Naive B cell (primary cell): Measurements from ENCODE around the gene DBN1. TPM values are rescaled to one million over a fixed set of nuclear protein-coding genes. Genes with fewer than 3 reads are reported as not detected.

Experiments
- ATAC-seq, 2 donors: fragments of 150-1000 bp; cut with Tn5 transposase; 2 replicates each; pipeline ENCODE4 v1.10.0; 2021; ENCODE audit warnings: low read depth in 2 of 2, mild to moderate bottlenecking in 2 of 2, moderate library complexity in 2 of 2
- DNase-seq: peaks from one replicate; pipeline ENCODE4 v3.0.0; 2022
- H3K27ac Mint-ChIP-seq, 6 donors: one replicate each; pipeline ENCODE4 v1.8.0; 2020 to 2022; ENCODE audit warnings: mild to moderate bottlenecking in 6 of 6, mixed read lengths in 6 of 6, moderate library complexity in 5 of 6, inconsistent platforms in 2 of 6
- H3K27me3 Mint-ChIP-seq, 3 donors: one replicate each; pipeline ENCODE4 v1.8.0; 2021 to 2022; ENCODE audit warnings: mixed read lengths in 3 of 3, mild to moderate bottlenecking in 1 of 3
- H3K36me3 Mint-ChIP-seq, 2 donors: one replicate each; pipeline ENCODE4 v1.8.0; 2020 to 2022; ENCODE audit warnings: mixed read lengths in 2 of 2, inconsistent platforms in 1 of 2, mild to moderate bottlenecking in 1 of 2
- H3K4me1 Mint-ChIP-seq, 3 donors: one replicate each; pipeline ENCODE4 v1.8.0; 2020 to 2022; ENCODE audit warnings: mixed read lengths in 3 of 3, inconsistent platforms in 1 of 3, mild to moderate bottlenecking in 1 of 3, moderate library complexity in 1 of 3
- H3K4me3 Mint-ChIP-seq, 8 donors: one replicate each; pipeline ENCODE4 v1.8.0; 2020 to 2022; ENCODE audit warnings: mild to moderate bottlenecking in 8 of 8, mixed read lengths in 8 of 8, moderate library complexity in 8 of 8, inconsistent platforms in 2 of 8
- H3K9me3 Mint-ChIP-seq, 7 donors: one replicate each; pipeline ENCODE4 v1.8.0; 2020 to 2022; ENCODE audit warnings: mixed read lengths in 7 of 7, mild to moderate bottlenecking in 5 of 7, inconsistent platforms in 2 of 7, moderate library complexity in 1 of 7
- polyA plus RNA-seq, 6 donors: library from polyadenylated mRNA; unstranded; fragments of 300-500 nt; fragmentation: Illumina TruSeq; gene quantifications; one replicate each; pipeline ENCODE4 v1.2.3, GENCODE V29; 2021; ENCODE audit warnings: low read depth in 6 of 6

The DBN1 gene
- polyA plus RNA-seq, 6 donors from 2014 or later: 0.31 to 1.9 (median 0.65) TPM; not detected in 2

DNA sequence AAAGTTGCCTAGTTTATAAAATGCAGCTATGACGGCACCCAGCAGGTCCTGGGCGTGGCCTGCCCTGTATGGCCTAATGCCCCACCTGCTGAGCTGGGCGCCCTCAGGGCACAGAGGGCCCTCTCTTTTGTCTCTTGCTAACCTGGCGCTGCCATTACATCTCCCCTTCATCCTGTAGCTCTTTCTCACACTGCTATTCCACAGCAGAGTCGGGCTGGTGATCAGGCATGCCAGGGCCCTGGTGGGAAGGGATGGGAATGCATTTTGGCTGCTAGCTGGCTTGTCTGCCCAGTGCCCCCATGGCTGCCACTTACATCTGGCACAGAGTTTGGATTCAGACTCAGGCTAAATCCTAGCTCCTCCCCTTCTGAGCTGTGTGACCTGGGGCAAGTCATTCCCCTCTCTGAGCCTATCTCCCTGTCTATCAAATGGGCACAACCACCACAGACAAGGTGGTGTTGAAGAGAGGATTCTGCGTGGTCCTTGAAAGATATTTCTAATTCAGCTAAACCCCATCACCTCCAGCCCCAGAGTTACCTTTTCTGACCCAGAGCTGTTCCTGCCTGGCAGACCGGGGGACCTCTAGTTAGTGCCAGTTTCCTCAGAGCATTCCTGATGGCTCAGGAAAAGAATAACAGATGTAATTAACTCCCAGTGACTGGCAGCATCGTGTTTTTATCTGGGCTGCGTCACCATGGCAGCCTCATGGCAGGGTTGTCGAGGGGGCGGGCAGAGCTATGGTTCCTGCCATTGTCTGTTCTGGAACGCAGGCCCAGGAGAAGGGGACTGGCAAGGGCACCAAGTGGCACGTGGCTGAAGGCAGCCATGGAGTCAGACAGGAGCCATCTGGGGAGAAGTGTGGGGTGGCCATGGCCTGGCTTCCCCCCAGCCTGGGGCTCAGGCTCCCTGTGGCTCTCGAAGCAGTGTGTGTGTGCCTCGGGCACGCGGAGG is 20.5 kb downstream of the DBN1 start:
- peak overlapping the region in 7 of 8 donors; percentile 7 to 96 (median 84) for H3K4me3 Mint-ChIP-seq
- H3K27me3 Mint-ChIP-seq: peaks cover 0 to 4% (median 0%) of the 10 kb centered on the region in 3 donors
- ATAC-seq: no peak
- peak overlapping the region; percentile 61 to 100 (median 99) for H3K27ac Mint-ChIP-seq
- peaks cover 0 to 1% (median 0%) of the 10 kb centered on the region in 7 donors for H3K9me3 Mint-ChIP-seq
- no peaks in the 10 kb centered on the region for H3K36me3 Mint-ChIP-seq
- peaks cover 30 to 38% (median 33%) of the 10 kb centered on the region in 3 donors for H3K4me1 Mint-ChIP-seq
- DNase-seq: no peak

DNA sequence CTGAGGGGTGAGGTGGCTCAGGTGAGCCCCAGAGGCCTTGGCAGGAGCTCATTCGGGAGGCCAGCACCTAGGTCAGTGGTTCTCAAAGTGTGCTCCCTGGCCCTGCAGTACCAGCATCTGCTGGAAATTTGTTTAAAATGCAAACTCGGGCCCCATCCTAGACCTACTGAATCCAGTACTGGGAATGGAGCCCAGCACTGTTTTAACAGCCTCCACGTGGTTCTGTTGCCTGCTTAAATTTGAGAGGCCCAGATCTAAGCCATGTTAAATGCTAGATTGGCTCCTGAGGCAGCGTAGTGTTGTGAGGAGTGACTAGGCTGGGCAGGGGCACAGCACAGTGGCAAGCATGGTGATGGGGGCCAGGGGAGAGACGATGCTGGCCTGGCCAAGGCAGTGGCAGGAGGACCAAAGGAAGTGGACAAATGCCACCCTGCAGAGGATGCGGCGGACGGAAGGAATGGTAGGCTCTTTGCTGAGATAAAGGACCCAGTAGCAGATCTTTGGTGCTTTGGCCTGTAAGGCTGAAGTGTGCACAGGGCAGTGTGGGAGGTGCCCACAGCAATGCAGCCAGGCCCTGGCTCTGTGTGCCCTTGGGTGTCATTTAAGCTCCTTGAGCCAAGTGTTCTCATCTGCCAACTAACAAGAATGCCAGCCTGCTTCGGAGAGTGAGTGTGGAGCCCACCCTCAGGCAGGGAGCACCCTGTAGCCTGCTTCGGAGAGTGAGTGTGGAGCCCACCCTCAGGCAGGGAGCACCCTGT is 22.6 kb downstream of the DBN1 start:
- Mint-ChIP-seq H3K4me3 (peak overlapping the region in 2 of 8 donors; percentile 29 to 68), H3K4me1 (peaks cover 36 to 44% (median 39%) of the 10 kb centered on the region in 3 donors), H3K36me3 (no peaks in the 10 kb centered on the region), H3K9me3 (no peaks in the 10 kb centered on the region), H3K27ac (peak overlapping the region in 3 of 6 donors; percentile 67 to 83 (median 69)), H3K27me3 (no peaks in the 10 kb centered on the region)
- no peak for DNase-seq
- ATAC-seq: no peak

DNA sequence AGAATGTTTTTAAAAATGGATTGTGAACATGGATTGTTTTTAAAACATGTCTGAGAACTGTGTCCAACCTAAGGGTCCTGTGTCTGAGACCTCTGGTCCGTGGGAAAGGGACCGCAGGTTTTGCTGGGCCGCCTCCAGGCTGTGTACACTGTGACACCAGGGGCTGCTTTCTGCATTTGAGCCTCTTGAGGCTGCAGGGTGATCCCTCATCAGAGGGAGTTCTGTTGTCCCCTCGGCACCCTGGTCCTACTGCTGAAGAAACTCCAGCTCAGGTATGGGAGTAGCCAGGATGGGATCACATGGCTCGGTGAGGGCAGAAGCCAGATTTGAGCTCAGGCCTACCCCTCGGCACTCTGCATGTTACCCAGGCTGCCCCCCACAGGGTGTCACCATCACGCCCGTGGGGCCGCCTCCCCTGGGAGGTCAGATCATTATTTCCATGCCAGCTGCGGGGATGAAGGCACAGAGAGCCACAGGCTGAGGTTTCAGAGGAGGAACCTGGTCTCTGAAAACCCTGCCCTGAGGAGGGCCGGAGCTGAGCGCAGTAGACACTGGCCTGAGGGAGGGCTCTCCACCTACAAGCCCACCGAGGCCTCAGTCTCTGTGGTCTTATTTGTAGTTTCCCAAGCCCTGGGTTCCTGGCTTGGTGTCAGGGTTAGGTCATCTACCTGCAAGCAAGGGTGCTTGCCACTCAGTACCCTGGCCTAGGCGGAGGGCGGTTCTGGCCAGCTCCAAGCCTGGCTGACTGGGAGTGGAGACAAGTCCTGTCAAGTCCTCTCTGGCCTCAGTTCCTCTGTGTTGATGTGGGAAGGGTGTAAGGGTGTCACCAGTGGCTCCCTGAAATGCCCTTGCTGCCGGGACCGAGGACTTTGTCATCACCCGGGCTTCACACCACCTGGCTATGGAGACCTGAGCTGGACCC is 24.0 kb downstream of the DBN1 start:
- H3K36me3 Mint-ChIP-seq: no peaks in the 10 kb centered on the region
- H3K4me3 Mint-ChIP-seq: peak overlapping the region in 4 of 8 donors; percentile 44 to 83 (median 74)
- peak overlapping the region in 1 of 6 donors; percentile 85 for H3K27ac Mint-ChIP-seq
- no peaks in the 10 kb centered on the region for H3K9me3 Mint-ChIP-seq
- peaks cover 50 to 59% (median 53%) of the 10 kb centered on the region in 3 donors for H3K4me1 Mint-ChIP-seq
- ATAC-seq: no peak
- no peak for DNase-seq
- no peaks in the 10 kb centered on the region for H3K27me3 Mint-ChIP-seq

- peak overlapping the region; percentile 60 to 91 (median 84) for H3K27ac Mint-ChIP-seq
- peak overlapping the region; percentile 56 to 86 (median 76) for H3K4me3 Mint-ChIP-seq
- ATAC-seq (no peak), DNase-seq (no peak)
- peaks cover 48 to 59% (median 52%) of the 10 kb centered on the region in 3 donors for H3K4me1 Mint-ChIP-seq
- no peaks in the 10 kb centered on the region for H3K9me3 Mint-ChIP-seq
- no peaks in the 10 kb centered on the region for H3K36me3 Mint-ChIP-seq
- no peaks in the 10 kb centered on the region for H3K27me3 Mint-ChIP-seq
These were observed 25.0 kb downstream of the DBN1 start for GRCh38 chr5:177448244-177448950.

DNA sequence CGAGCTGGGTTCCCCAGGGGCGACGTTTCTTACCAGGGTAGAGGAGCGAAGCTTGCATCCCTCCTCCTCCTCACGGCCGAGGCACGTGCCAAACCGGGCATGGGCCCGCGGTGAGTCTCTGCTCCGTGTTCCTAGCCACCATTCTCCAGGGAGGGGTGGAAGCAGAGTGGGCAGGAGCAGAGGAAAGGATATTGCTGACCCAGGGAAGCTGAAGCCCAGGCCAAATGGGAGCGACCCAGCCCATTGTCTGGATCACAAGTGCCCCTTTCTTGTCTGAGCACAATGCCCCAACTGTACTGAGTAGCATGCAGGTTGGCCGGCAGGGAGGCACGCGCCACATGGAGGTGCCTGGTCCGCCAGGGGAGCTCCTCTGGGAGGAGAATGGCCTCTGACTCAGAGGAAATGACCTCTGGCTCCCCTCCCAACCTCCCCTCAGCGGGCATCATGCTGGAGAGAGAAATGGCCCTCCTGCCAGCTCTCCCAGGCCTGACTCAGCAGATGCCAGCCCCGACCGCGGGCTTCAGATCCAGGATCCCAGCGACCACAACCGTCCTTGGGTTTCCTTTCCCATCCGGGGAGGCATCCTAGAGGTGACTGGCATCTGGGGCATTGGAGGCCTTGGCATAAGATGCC is 25.7 kb downstream of the DBN1 start:
- H3K27ac Mint-ChIP-seq: peak overlapping the region in 4 of 6 donors; percentile 60 to 85 (median 76)
- H3K4me3 Mint-ChIP-seq: peak overlapping the region; percentile 64 to 86 (median 76)
- H3K9me3 Mint-ChIP-seq: no peaks in the 10 kb centered on the region
- ATAC-seq (peak in 1 of 2 donors; percentile 1), DNase-seq (no peak)
- no peaks in the 10 kb centered on the region for H3K36me3 Mint-ChIP-seq
- no peaks in the 10 kb centered on the region for H3K27me3 Mint-ChIP-seq
- H3K4me1 Mint-ChIP-seq: peaks cover 42 to 52% (median 47%) of the 10 kb centered on the region in 3 donors

DNA sequence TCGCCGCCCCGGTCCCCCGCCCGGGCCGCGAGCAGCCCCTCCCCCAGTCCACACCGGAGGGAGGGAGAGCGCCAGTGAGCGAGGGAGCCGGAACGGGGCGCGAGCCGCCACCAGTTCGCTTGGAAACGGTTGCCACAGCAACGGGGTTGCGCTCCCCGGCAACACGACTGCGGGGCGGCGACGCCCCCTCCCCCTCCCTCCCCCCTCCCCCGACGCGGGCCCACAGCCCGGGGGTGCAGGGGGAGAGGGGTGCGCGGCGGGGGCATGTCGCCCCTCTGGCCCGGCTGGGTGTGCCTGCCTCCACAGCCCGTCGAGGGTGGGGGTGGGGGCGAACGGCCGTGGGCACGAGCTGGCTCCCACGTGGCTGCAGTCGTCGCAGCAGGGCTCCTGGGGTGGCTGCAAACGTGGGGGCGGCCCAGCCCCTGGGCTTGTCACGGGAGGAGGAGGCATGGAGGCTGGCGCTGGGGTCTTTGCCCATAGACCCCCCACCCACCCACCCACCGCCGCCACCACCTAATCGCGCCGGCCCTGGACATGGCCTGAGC is 26.3 kb downstream of the DBN1 start:
- ATAC-seq (peak; percentile 50 to 58), DNase-seq (peak; percentile 72)
- H3K27ac Mint-ChIP-seq: peak overlapping the region in 1 of 6 donors; percentile 85
- peak overlapping the region in 7 of 8 donors; percentile 49 to 86 (median 75) for H3K4me3 Mint-ChIP-seq
- no peaks in the 10 kb centered on the region for H3K27me3 Mint-ChIP-seq
- H3K4me1 Mint-ChIP-seq: peaks cover 44 to 50% (median 47%) of the 10 kb centered on the region in 3 donors
- H3K36me3 Mint-ChIP-seq: no peaks in the 10 kb centered on the region
- H3K9me3 Mint-ChIP-seq: no peaks in the 10 kb centered on the region

DNA sequence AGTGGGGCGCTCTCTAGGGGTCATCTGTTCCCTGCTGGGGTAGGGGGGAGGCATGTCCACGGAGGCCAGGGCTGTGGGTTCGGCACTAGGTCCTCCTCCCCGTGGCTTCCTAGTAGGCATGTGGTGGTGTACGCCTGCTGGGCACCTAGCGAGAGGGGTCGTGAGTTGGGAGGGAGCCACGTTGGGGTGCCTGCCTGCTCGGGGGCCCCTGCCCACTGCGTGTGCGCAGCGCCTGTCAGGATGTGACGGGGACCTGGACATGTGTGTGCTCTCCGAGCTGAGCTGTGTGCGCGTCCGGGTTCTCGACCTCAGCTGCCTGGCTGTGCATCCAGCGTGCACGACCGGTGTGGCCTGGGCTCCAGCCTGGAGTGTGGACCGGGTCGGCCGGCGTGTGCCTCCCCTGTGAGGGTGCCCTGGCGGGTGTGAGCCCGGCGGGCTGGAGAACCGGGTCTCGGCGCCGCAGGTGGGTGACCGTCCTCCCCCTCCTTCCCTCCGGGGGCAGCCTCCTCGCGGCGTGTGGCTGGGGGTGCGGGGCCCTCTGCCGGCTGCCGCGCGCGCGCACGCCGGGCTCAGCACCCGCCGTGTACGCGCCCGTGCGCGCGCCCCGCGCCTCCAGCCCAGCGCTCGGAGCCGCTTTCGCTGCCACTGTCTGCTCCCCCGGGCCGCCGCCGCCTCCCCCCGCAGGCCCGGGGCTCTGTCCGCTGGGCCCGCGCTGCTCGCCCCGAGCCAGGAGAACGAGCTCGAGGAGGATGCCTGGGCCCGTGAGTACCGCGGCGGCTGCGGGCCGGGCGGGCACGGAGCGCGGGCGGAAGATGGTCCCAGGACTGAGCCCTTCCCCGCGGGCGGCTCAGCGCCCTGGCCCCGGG is 27.0 kb downstream of the DBN1 start, which contains the start of gene PRR7:
Gene PRR7, plus strand, starts transcription at position 615 of the 866 bp plus-strand sequence. CDS start 8,254 bp downstream, outside the sequence.
- Mint-ChIP-seq H3K9me3 (no peaks in the 10 kb centered on the region), H3K27ac (peak within 1 kb of the TSS; percentile 93 to 99 (median 96)), H3K4me1 (peaks cover 40 to 47% (median 47%) of the 10 kb centered on the region in 3 donors), H3K36me3 (no peaks in the 10 kb centered on the region), H3K27me3 (no peaks in the 10 kb centered on the region), H3K4me3 (peak within 1 kb of the TSS; percentile 75 to 93 (median 87))
- DNase-seq: peak; percentile 79
- peak; percentile 62 to 69 for ATAC-seq

DNA sequence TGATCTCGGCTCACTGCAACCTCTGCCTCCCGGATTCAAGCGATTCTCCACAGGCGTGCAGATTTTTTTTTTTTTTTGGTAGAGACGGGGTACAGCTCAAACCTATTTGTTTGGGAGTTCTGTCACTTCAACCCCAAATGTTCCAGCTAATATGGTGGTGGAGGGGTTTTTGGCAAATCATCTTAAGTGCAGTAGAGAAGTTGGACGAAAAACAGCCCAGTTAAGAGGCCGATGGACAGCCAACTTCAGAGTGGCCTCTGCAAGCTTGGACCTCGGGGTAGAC is 27.6 kb downstream of the DBN1 start:
- H3K4me3 Mint-ChIP-seq: peak overlapping the region; percentile 75 to 93 (median 87)
- DNase-seq: no peak
- no peaks in the 10 kb centered on the region for H3K9me3 Mint-ChIP-seq
- ATAC-seq: no peak
- H3K36me3 Mint-ChIP-seq: no peaks in the 10 kb centered on the region
- no peaks in the 10 kb centered on the region for H3K27me3 Mint-ChIP-seq
- H3K4me1 Mint-ChIP-seq: peaks cover 40 to 46% (median 44%) of the 10 kb centered on the region in 3 donors
- peak overlapping the region; percentile 93 to 99 (median 96) for H3K27ac Mint-ChIP-seq

DNA sequence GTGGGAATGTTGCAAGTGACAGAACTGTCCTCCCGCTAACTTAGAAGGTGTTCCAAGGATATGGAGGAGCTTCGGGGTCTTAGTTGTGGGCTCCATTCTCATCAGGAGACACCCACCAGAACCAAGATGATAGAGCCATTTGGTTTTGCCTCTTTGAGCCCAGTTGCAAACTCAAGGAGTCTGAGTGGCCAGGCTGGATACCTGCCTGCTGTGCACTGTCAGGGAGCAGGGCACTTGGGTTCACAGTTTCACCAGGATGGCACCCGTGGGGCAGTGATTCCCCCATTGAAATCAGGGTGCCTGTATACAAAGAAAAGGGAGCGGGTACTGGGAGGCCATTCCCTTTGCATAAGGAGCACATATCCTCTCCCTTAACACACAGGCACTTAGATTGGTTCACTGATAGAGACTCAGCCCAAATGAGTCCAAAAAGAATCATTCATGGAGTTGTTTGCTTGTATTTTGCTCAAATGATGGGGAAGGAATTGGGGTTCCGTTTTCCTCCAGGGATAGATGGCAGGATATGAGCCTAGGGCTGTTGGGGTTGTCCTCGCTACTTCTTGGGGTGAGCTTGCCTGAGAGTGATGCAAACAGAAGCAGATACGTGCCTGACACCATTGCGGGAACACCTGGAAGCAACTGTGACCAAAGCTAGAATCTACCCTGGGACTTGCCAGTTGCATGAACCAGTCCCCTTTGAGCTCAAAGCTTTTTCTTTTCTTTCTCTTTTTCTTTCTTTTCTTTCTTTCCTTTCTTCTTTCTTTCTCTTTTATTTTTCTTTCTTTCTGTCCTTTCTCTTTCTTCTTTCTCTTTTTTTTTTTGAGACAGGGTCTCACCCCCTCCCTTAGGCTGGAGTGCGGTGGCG is 28.1 kb downstream of the DBN1 start:
- Mint-ChIP-seq H3K27me3 (no peaks in the 10 kb centered on the region), H3K27ac (peak overlapping the region; percentile 93 to 99 (median 96)), H3K4me1 (peaks cover 40 to 42% (median 40%) of the 10 kb centered on the region in 3 donors), H3K9me3 (no peaks in the 10 kb centered on the region), H3K36me3 (no peaks in the 10 kb centered on the region), H3K4me3 (peak overlapping the region; percentile 75 to 93 (median 87))
- no peak for DNase-seq
- ATAC-seq: no peak
